NCI-H2029 treated with DMSO at 0.1 percent for 48 hours (cell line): Measurements from ENCODE around the gene TMEM89.
A peak's percentile ranks its signal among the peaks of the same experiment; 100 is the strongest.

ENCODE experiments used
- DNase-seq: peaks from one replicate; lab custom pipeline; 2025; lab: John Stamatoyannopoulos, UW

The TMEM89 gene

GRCh38 chr3:48621461-48621869 lies at the start of gene TMEM89:
TSS of gene TMEM89 (minus strand) at chr3:48621769. CDS start at chr3:48621756, 13 bp downstream.
- DNase-seq, result no peak

- peak; percentile 38 for DNase-seq
These were observed 43.4 kb upstream of the TMEM89 start for GRCh38 chr3:48664929-48665328.

- DNase-seq, result no peak
These were observed 42.7 kb upstream of the TMEM89 start for GRCh38 chr3:48664313-48664644.

- DNase-seq, result peak; percentile 89
These were observed 42.1 kb upstream of the TMEM89 start for GRCh38 chr3:48663489-48664312.

GRCh38 chr3:48662753-48663488 lies 41.4 kb upstream of the TMEM89 start, which contains the start of gene CELSR3:
TSS of gene CELSR3 (minus strand) at chr3:48662886. CDS start at chr3:48662634, 252 bp downstream.
- DNase-seq, result peak; percentile 35

GRCh38 chr3:48662145-48662752 lies 40.7 kb upstream of the TMEM89 start:
- no peak for DNase-seq

GRCh38 chr3:48661501-48662144 lies 40.1 kb upstream of the TMEM89 start:
- no peak for DNase-seq

GRCh38 chr3:48660800-48661400 lies 39.3 kb upstream of the TMEM89 start:
- DNase-seq, result no peak

GRCh38 chr3:48656841-48657281 lies 35.3 kb upstream of the TMEM89 start:
- no peak for DNase-seq

- no peak for DNase-seq
These were observed 34.7 kb upstream of the TMEM89 start for GRCh38 chr3:48656061-48656840.

- DNase-seq, result no peak
These were observed 34.0 kb upstream of the TMEM89 start for GRCh38 chr3:48655606-48656005.

- no peak for DNase-seq
These were observed 33.5 kb upstream of the TMEM89 start for GRCh38 chr3:48655063-48655462.

- no peak for DNase-seq
These were observed 31.6 kb upstream of the TMEM89 start for GRCh38 chr3:48652923-48653715.

GRCh38 chr3:48651771-48652170 lies 30.2 kb upstream of the TMEM89 start:
- no peak for DNase-seq

GRCh38 chr3:48650723-48651122 lies 29.2 kb upstream of the TMEM89 start:
- DNase-seq, result no peak

- no peak for DNase-seq
These were observed 26.8 kb upstream of the TMEM89 start for GRCh38 chr3:48648188-48648850.

GRCh38 chr3:48647714-48648113 lies 26.1 kb upstream of the TMEM89 start:
- DNase-seq, result no peak

- no peak for DNase-seq
These were observed 23.6 kb upstream of the TMEM89 start for GRCh38 chr3:48644898-48645760.

- no peak for DNase-seq
These were observed 21.0 kb upstream of the TMEM89 start for GRCh38 chr3:48642605-48643004.
